ENCODE results near the gene CCDC34.
A peak's percentile ranks its signal among the peaks of the same experiment; 100 is the strongest.

CCDC34 gene

DNA sequence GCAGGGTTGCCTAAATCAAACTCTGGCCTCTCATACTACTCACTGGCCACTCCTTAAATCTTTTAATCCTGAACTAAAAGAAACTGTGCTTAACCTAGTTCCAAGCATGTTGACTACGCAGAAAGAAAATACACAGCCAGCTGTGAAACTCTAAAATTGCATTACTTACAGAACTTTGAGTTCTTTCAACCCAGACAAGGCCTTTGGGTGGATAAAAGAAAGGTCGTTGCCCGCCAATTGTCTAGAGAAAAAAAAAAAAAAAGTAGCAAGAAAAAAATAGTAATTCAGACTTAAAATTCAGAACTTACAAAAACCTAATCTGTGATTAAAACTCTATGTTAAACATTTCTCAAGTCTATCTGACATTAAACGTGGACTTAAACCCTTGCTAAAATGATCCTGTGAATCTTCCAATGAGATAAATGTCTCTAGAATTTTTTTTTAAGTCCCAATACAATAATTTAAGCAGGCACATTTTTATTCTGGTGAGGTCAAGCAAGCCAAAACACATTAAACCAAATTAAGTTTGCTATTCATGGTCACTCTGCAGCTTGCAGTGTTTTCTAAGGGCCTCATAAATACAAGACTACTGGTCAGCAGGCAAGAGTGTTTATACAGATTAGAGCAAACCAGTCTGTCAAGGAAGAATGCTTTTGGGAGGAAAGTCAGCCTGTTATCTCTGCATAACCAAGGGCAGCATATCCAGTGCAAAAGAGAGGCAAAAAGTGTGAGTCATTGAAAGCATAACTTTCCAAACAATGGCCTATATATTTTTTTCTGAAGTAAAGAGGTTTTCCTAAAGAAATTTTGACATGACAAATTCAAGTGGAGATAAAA, 29.5 kb upstream of the CCDC34 start:
- peak; percentile 78 for DNase-seq (ENCODE audit: low read depth)

GRCh38 chr11:27391331-27392015, 28.5 kb upstream of the CCDC34 start:
- no peak for DNase-seq (ENCODE audit: low read depth)

GRCh38 chr11:27390318-27391295, 27.6 kb upstream of the CCDC34 start:
- peak; percentile 58 for DNase-seq (ENCODE audit: low read depth)

- DNase-seq (ENCODE audit: low read depth): no peak
Measured at GRCh38 chr11:27388869-27389268, 25.9 kb upstream of the CCDC34 start.

DNA sequence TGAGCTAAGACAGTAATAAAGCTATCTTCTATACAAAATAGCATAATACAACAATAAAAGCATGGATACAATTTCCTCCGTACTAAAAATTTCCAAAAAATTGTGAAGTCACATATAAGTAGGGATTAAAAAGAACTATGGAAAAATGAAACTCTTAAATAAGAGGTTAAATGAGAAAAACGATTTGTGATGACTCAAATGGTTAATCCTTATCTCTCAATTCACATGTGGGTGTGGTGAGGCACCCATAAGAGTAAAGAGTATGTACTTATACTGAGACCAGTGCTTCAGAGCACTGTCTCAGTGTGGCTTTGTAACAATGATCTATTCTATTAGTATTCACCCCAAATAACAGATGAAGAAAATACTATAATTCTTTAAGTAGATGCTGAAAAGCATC, 25.0 kb upstream of the CCDC34 start:
- DNase-seq (ENCODE audit: low read depth): no peak

DNA sequence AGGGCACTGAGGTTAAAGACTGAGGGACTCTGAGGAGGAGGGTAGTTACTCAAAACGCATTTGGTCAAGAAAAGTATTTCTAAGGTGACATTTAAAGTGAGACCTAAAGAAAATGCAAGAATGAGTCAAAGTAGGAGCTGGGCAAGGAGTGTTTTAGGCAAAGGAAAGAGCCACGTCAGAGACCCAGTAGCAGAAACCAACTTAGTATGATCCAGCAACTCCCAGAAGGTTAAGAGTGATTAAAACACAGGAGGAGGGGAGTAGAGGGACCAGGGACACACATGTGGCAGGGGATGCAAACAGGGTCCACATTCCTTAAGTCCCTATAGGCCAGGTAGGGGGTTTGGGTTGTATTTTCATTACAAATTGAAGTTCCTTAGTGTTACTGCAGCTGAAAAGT, 24.3 kb upstream of the CCDC34 start:
- DNase-seq (ENCODE audit: low read depth): no peak

DNA sequence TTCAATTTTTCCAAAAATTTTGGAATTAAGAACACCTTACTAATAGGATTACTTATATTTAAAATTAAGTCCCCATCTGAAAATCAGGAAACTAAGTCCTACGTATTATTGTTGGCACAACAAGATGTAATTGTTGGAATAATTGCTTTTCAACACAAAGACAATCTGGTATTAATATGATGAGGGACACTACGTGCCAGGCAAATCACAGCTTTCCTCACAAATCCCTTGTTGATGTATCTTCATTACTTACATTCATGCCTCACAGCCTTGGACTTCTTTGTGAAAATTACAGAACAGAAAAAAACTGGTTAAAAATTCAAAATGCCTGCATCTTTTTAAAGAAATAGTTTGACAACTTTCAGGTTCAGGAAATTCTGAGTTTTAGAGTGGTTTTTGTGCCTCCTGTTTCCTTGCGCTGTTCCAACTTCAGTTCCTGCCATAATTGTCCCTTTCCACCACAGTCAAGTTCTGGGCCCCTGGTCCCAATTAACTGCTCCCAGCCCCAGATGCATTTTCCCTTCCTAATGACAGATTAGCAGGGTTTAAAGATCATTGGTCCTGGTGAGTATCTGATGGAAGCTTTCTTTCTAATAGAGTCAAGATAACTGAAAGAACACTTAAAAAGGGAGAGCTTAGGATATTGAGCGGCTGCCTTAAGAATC, 23.3 kb upstream of the CCDC34 start:
- DNase-seq (ENCODE audit: low read depth): no peak

GRCh38 chr11:27385245-27385644, 22.2 kb upstream of the CCDC34 start:
- peak; percentile 80 for DNase-seq (ENCODE audit: low read depth)

- DNase-seq (ENCODE audit: low read depth): no peak
Measured at GRCh38 chr11:27384227-27384626, 21.2 kb upstream of the CCDC34 start.

DNA sequence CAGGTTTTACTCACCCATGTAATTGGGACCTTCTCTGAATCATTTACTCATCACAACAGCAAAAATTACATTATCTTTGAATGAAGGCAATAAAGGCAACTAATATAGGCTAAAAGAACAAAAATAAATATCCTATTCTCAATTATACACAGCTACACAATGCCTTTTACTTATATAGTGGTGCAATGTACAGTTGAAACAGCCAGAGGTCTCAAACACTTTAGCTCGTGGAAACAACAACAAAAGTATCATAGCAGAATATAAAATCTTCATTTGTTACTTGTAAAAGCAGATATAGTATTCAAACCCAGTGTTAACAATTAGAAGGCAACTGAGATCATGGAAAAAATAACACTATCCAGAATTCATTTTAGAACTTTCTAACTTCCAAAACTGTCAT, 20.6 kb upstream of the CCDC34 start:
- DNase-seq (ENCODE audit: low read depth): no peak

DNA sequence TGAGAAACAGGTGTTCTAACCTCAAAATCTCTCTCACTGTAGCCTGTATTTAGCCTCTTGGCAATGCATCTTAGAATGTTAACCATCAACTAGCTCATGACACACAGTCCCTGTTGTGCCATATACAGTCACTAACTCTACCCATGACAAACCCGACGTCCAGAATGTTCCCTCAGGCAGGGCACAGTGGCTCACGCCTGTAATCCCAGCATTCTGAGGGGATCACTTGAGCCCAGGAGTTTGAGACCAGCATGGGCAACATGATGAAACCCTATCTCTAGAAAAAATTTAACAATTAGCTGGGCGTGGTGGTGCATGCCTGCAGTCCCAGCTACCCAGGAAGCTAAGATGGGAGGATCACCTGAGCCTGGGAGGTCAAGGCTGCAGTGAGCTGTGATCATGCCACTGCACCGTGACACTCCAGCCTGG, 18.2 kb upstream of the CCDC34 start:
- DNase-seq (ENCODE audit: low read depth): no peak

- DNase-seq (ENCODE audit: low read depth): no peak
Measured at GRCh38 chr11:27380771-27381170, 17.8 kb upstream of the CCDC34 start.

- DNase-seq (ENCODE audit: low read depth): no peak
Measured at GRCh38 chr11:27379449-27379848, 16.4 kb upstream of the CCDC34 start.

DNA sequence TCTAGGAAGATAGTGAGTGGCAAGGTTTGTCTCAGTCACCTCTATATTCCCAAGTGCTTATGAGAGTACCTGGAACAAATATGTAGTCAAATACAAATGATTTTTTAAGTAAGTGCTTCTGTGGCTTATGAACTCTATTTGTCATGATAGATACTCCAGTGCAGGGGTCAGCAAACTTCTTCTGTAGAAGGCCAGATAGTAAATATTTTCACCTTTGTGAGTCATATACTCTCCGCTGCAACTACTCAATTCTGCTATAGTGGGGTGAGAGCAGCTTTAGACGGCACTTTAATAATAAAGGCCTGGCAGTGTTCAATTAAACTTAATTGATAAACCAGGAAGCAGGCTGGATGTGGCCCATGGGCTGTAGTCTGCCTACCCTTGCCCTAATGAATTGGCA, 12.4 kb upstream of the CCDC34 start:
- DNase-seq (ENCODE audit: low read depth): no peak

- DNase-seq (ENCODE audit: low read depth): no peak
Measured at GRCh38 chr11:27373856-27374602, 11.0 kb upstream of the CCDC34 start.

DNA sequence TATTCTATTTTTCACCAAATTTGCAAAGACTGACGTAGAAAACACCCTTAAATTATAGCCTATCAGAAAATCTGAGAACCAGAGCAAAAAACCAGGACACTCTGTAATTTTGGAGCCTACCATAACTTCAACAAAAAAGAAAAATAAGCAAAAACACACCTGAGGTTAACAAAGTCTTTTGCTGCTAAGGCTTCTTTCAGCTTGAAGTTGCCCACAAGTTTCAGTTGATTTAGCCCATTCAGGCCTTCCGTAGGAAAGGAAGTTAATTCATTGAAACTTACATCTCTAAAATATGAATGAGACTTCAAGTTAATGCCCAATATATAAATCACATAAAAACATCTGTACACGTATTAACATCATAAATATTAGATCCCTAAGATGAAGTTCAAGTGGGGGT, 10.4 kb upstream of the CCDC34 start:
- DNase-seq (ENCODE audit: low read depth): no peak

GRCh38 chr11:27372164-27372563, 9.1 kb upstream of the CCDC34 start:
- DNase-seq (ENCODE audit: low read depth): no peak

- no peak for DNase-seq (ENCODE audit: low read depth)
Measured at GRCh38 chr11:27371489-27371888, 8.5 kb upstream of the CCDC34 start.

GRCh38 chr11:27370374-27370773, 7.4 kb upstream of the CCDC34 start:
- DNase-seq (ENCODE audit: low read depth): no peak

DNA sequence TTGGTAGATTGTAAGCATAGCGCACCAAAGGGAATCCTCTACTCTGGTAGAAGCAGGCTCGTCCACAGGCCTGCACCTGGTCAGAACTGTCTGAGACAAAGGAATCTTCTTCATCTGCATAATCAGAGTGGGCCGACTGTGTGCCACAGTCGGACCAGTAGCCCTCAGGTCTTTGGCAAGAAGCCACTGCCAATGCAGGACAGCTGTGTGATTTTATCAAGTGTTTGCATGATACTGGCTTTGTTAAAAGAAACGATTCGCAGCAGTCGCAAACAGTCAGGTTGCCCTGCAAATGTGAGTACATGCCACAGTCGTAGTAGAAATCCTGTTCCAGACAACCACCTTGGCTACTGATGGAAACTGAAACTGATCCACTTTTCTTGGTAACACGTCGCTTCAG, 4.9 kb upstream of the CCDC34 start:
- no peak for DNase-seq (ENCODE audit: low read depth)

DNA sequence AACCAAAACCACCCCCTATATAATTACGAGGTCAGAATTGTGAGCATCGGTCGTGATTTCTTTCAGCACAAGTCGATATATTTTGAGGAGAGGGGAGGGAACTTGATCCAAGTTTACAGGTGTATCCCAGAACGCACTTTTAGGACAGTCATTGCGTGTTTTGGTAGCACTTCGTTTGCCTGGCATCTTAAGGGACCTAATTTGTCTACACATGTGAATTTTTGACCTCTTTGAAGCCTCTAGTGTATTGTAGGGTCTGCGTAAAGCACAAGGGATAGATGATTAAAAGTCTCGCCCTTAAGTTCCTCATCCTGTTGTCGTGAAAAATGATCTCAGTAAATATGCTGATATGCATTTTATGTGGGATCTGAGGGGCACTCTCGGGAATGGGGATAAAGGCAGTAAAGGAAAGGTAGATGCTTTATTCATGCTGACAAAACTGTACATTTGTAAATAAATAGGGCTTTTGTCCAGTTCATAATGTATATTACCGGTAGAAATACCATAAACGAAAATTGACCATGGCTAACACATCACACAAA, 632 bp upstream of the CCDC34 start:
- no peak for DNase-seq (ENCODE audit: low read depth)

Data from non-pigmented ciliary epithelial cell (primary cell).